ENCODE data around the gene ACAP2.
"Not testable (repeated sequence)": the region's sequence is repeated elsewhere in the genome, so short reads cannot be mapped to it uniquely, and the experiment has no call there.

The ACAP2 gene

GRCh38 chr3:195442573-195443390 is at the start of gene ACAP2:
Gene ACAP2, minus strand, starts transcription at chr3:195443020. Its CDS starts 173 bp downstream, at chr3:195442847.
- peak; percentile 99 for DNase-seq

GRCh38 chr3:195475614-195476013 is 32.8 kb upstream of the ACAP2 start:
- DNase-seq = no peak

GRCh38 chr3:195475116-195475515 is 32.3 kb upstream of the ACAP2 start:
- DNase-seq = not testable (repeated sequence)

- DNase-seq = no peak
These were observed 26.0 kb upstream of the ACAP2 start for GRCh38 chr3:195468841-195469240.

GRCh38 chr3:195468391-195468776 is 25.6 kb upstream of the ACAP2 start:
- no peak for DNase-seq

GRCh38 chr3:195467641-195468390 is 25.0 kb upstream of the ACAP2 start:
- no peak for DNase-seq

GRCh38 chr3:195466251-195466650 is 23.4 kb upstream of the ACAP2 start:
- no peak for DNase-seq

GRCh38 chr3:195462922-195463321 is 20.1 kb upstream of the ACAP2 start:
- not testable (repeated sequence) for DNase-seq

- no peak for DNase-seq
These were observed 19.4 kb upstream of the ACAP2 start for GRCh38 chr3:195462308-195462610.

GRCh38 chr3:195461594-195462307 is 18.9 kb upstream of the ACAP2 start:
- no peak for DNase-seq

GRCh38 chr3:195460091-195460713 is 17.4 kb upstream of the ACAP2 start:
- no peak for DNase-seq

- no peak for DNase-seq
These were observed 15.5 kb upstream of the ACAP2 start for GRCh38 chr3:195458316-195458717.

GRCh38 chr3:195455789-195456188 is 13.0 kb upstream of the ACAP2 start:
- no peak for DNase-seq

GRCh38 chr3:195453236-195453635 is 10.4 kb upstream of the ACAP2 start:
- no peak for DNase-seq

GRCh38 chr3:195451373-195452015 is 8.7 kb upstream of the ACAP2 start:
- peak; percentile 61 for DNase-seq

- no peak for DNase-seq
These were observed 8.0 kb upstream of the ACAP2 start for GRCh38 chr3:195450731-195451229.

GRCh38 chr3:195448205-195448875 is 5.5 kb upstream of the ACAP2 start:
- no peak for DNase-seq

- DNase-seq = no peak
These were observed 4.4 kb upstream of the ACAP2 start for GRCh38 chr3:195447201-195447600.

GRCh38 chr3:195446359-195446758 is 3.5 kb upstream of the ACAP2 start:
- no peak for DNase-seq

GRCh38 chr3:195445885-195446284 is 3.1 kb upstream of the ACAP2 start:
- no peak for DNase-seq

- no peak for DNase-seq
These were observed 670 bp upstream of the ACAP2 start for GRCh38 chr3:195443391-195443989.
